ENCODE results near the gene SLC26A1.
"Not testable (repeated sequence)": the region's sequence is repeated elsewhere in the genome, so short reads cannot be mapped to it uniquely, and the experiment has no call there.

SLC26A1 gene

DNA sequence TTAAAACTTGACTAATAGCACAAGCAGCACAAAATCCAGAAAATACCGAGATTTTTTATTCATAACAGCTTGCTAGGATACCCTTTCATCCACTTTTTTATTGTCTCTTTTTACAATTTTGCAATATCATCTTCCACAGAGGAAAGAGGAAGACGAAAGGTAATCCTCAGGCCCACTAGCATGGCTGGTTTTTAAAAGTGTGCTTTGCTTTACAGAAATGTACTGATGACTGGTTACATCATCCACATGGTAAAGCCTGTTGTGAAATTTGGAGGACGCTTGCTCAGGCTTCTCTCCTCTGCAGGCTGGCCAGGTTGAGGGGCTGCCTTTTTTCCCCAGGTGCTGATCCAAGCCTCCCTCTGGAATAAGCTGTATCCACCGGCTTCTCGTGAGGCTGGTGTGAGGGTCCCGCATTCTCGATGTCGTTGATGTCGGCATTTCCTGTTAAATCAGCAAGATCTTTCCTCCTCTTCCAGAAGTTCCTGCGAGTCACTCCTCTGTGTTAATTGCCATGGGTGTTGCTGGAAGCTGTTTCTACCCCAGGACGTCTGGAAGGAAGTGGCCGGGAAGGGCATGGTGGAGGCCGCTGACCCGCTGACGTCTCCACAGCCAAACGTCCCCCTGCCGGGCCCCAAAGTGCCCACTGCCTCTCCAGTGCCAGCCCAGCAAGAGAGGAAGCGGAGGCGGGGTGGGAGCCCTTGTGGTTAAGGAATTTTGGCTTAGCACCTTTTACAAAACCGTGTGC, 14.1 kb downstream of the SLC26A1 start:
- no peak for DNase-seq

DNA sequence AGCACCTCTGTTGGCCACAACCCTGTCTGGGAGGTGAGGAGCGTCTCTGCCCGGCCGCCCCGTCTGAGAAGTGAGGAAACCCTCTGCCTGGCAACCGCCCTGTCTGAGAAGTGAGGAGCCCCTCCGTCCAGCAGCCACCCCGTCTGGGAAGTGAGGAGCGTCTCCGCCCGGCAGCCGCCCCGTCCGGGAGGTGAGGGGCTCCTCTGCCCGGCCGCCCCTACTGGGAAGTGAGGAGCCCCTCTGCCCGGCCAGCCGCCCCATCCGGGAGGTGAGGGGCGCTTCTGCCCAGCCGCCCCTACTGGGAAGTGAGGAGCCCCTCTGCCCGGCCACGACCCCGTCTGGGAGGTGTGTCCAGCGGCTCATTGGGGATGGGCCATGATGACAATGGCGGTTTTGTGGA, 17.2 kb downstream of the SLC26A1 start:
- DNase-seq, result not testable (repeated sequence)

GRCh38 chr4:974668-975067, 18.5 kb downstream of the SLC26A1 start:
- DNase-seq, result no peak

DNA sequence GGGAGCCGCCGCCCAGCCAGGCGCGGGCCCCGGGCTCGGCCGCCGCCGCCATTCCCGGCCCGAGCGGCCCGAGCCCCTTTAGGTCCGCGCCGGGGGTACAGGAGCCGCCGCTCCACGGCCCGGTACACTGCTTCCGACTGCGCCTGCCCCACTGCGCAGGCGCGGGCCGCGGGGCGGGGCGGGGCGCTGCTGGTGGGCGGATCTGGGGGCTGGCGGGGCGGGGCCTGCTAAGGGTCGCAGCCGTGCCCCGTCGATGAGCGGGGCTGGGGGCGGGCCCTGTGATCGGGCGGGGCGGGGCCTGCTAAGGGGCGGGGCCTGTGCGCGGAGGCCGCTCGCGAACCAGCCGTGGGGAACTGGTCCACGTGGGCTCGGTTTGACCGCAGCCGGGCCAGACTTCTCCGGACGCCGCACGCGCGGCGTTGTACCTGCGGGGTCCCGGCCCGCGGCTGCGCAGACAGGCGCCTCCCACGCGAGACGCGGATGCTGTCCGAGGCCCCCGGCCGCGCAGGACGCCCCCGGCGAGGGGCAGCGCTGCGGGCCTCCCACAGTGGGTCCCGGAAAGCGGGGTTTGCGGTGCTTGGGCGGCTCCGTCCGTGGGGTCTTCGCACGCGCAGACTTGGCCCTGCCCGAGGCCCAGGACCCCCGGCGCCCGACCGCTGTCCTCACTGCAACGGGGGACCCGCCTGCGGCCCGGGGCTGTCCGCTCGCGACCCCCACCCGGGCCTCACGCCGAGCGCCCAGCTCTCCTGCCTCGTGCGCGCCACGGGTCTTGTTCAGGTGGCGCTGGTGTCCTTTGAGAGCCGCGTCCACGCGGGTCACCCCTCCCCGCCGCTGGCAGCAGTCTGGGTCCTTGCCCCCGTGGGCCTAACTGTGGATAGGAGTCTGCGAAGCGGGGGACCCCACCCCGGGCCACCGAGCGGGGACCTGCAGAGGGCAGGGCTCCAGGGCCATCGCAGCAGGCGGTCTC, 19.5 kb downstream of the SLC26A1 start, which contains the start of gene DGKQ:
Gene DGKQ (minus strand): TSS at position 139 of the 967 bp plus-strand sequence. CDS start 87 bp downstream, at position 52.
- DNase-seq, result peak; percentile 45

GRCh38 chr4:972651-973424, 20.4 kb downstream of the SLC26A1 start:
- no peak for DNase-seq

- no peak for DNase-seq
Measured at GRCh38 chr4:971666-972500, 21.3 kb downstream of the SLC26A1 start.

DNA sequence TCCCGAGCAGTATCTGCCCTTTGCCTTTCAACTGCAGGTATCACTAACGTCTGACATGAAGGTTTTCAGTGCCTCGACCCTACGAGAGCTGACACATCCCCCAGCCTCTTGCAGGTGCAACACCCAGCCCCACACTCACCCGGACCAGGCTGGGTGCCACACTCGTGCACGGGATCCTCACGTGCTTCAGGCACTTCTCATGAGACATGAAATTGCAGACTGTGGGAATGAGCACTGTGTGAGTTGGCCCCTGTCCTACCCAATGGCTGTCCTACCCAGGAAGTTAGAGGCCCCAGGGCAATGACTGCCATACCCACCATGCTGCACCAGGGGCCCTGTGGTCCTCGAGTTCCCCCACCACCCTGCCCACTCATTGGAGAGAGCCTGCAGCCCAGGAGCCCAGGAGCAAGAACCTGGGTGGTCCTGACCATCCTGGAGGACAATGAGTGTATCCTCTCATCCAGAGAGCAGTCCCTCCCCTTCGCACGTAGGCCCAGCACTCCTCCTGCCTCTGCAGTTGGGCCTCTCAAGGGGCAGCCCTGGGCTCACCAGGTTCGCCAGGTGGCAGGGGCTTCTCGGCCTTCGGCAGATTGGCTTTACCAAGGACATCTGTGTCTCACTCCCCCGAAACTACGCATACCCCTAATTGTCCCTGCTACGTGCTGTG, 22.2 kb downstream of the SLC26A1 start:
- no peak for DNase-seq

- DNase-seq, result no peak
Measured at GRCh38 chr4:970046-970745, 23.0 kb downstream of the SLC26A1 start.

DNA sequence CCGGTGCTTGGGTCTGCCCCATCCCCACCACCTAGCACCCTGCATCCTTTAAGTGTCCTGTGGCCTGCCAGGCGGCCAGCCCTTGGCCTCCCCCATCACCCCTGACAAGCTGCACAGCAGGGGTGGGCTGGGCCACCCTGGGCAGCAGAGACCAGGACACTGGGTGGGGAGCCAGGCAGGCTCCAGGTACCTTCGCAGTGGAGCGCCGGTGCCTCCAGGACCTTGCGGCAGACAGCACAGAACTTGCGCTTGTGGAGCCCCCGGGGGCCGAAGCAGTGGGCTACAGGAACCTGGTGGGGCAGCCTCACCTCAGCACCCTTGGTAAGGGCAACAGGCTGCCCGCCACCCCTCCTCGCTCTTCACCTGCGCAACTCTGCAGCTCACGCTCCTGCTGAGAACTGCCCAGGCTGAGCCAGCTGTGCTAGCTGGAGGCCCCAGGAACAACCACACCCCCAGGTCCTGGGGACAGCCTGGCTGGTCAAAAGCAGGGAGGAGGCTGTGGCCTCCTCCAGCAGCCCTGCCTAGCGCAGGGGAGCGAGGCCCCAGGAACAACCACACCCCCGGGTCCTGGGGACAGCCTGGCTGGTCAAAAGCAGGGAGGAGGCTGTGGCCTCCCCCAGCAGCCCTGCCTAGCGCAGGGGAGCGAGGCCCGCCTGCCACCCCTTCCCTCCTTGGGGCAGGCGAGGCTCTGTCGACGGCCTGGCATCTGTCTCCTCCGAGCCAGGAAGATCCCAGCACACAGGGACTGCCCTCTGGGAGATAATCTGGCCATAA, 24.4 kb downstream of the SLC26A1 start:
- peak; percentile 54 for DNase-seq

DNA sequence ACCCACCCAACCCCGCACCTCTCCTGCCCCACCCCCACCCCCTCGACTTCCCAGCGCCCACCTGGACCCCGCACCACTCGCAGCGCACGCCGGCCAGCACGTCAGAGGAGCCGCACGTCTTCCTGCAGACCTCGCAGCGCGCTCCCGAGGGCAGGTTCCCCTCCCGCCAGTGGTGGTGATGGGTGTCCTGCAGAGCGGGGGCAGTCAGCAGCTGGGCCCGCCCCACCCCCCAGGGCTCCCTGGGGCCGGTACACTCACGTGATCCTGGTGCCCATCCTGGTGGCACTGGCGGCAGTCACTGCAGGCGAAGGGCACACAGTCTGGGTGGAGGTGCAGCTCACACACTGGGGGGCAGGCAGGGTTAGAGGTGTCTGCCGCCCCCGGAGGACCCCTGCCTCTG, 25.0 kb downstream of the SLC26A1 start:
- DNase-seq, result peak; percentile 35

DNA sequence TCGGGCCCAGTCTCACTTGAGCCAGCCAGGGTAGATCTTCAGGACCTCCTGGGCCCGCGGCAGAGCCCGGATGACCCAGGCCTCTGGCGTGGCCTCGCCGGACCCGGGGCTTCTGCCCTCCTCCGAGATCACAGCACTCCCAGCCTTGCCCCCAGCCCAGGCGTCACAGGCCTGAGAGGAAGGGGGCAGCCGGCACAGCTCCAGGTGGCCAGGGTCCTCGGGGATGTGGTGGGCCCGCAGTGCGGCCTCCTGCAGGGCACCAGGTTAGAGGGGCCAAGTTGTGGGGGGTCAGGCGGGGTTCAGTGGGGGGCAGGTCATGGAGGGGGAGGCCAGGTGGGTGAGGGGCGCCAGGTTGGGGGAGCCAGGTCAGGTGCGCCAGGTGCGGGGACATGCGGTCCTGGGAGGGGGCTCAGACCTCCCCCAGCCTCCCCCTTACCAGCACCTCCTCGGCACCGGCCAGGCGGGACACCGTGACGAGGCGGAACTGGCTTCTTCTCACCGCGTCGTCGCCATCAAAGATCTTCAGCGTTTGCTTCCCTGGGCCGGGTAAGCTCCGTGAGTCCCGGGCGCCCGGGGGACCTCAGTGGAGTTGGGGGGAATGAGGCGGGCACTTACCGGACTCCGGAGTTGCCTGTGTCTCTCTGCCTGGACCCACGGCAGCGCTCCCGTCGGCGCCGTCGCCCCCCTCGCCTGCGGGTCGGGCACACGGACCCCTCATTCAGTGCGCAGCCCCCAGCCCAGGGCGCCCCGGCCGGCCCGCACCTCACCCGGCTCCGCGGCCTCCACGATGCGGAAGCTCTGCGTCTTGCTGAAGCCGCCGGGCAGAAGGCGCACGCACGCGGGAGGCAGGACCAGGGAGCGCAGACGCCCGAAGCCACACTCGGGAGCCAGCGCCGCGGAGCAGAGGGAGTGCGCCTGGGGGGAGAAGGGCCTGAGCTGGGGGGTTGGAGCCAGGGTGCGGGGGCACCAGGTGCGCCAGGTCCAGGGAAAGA, 25.8 kb downstream of the SLC26A1 start:
- no peak for DNase-seq

DNA sequence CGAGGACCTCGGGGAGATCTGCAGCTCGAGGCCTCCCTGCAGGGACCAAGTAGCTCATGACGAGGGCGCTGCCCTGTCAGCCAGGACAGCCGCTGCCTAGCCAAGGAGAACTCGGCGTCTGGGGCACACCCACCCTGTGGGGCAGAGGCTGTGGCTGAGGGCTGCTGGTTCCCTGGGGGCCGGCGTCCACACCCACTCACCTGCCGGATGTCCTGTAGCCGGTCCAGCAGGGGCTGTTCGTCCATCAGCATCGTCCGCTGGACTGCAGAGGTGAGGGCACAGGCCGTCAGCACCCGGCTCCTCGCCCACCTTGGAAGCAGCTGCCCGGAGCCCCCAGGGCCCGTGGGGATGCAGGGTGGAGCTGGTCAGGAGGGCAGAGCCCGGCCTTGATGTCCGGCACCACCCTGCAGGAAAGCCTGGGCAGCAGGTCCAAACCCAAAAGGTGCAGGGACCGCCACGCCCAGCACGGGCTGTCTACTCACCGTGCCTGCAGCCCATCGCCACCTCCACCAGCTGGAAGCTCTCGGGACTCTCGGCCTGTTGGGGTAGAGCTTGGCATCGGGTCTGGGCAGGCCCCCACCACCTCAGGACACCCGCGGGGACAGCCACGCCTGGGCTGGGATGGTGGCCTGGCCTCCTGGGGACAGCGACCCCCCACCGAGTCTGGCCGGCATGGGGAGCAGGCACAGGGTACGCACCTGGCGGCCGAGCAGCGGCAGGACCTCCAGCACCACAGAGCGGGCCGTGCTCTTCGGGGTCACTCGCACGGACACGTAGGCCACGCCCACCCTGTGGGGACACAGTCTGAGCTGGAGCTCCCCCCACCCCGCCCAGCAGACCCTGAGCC, 26.7 kb downstream of the SLC26A1 start:
- no peak for DNase-seq

GRCh38 chr4:965766-966134, 27.5 kb downstream of the SLC26A1 start:
- DNase-seq, result no peak

GRCh38 chr4:965048-965765, 28.0 kb downstream of the SLC26A1 start:
- no peak for DNase-seq

GRCh38 chr4:964346-965025, 28.7 kb downstream of the SLC26A1 start:
- no peak for DNase-seq
